ENCODE measurements around the gene SQOR.

The SQOR gene

GRCh38 chr15:45654749-45655148 lies 19.9 kb downstream of the SQOR start:
- no peak for TF ChIP-seq CTCF (conservative IDR thresholded peaks at IDR 0.05; ENCODE audit: low read depth, low read length)
- Histone ChIP-seq H3K4me2 (no peak overlapping the region), H3K27me3 (ENCODE audit: insufficient read depth, low read depth) (no peaks in the 10 kb centered on the region), H3K9ac (no peak overlapping the region), H4K20me1 (ENCODE audit: insufficient read depth) (no peaks in the 10 kb centered on the region), H3K79me2 (ENCODE audit: insufficient read depth, low read depth) (no peaks in the 10 kb centered on the region; the same call in 1 of the 2 replicates), H2AFZ (ENCODE audit: low read depth) (no peak overlapping the region), H3K27ac (no peak overlapping the region), H3K4me1 (ENCODE audit: low read depth, poor library complexity, severe bottlenecking) (peaks cover 5% of the 10 kb centered on the region), H3K4me3 (IDR thresholded peaks at IDR 0.05; ENCODE audit: insufficient read depth, low read depth, low read length) (no peak overlapping the region), H3K36me3 (ENCODE audit: insufficient read depth) (no peaks in the 10 kb centered on the region)

GRCh38 chr15:45657254-45657653 lies 22.4 kb downstream of the SQOR start:
- H3K4me2 ChIP-seq: no peak overlapping the region
- H3K27ac ChIP-seq: no peak overlapping the region
- TF ChIP-seq CTCF (conservative IDR thresholded peaks at IDR 0.05; ENCODE audit: low read depth, low read length): no peak
- no peaks in the 10 kb centered on the region; the same call in 1 of the 2 replicates for H3K79me2 ChIP-seq (ENCODE audit: insufficient read depth, low read depth)
- no peak overlapping the region for H3K4me3 ChIP-seq (IDR thresholded peaks at IDR 0.05; ENCODE audit: insufficient read depth, low read depth, low read length)
- H3K36me3 ChIP-seq (ENCODE audit: insufficient read depth): no peaks in the 10 kb centered on the region
- H3K9ac ChIP-seq: no peak overlapping the region
- H2AFZ ChIP-seq (ENCODE audit: low read depth): no peak overlapping the region
- H3K4me1 ChIP-seq (ENCODE audit: low read depth, poor library complexity, severe bottlenecking): peaks cover 5% of the 10 kb centered on the region
- H4K20me1 ChIP-seq (ENCODE audit: insufficient read depth): no peaks in the 10 kb centered on the region
- H3K27me3 ChIP-seq (ENCODE audit: insufficient read depth, low read depth): no peaks in the 10 kb centered on the region

GRCh38 chr15:45657764-45658545 lies 23.1 kb downstream of the SQOR start:
- H3K27me3 ChIP-seq (ENCODE audit: insufficient read depth, low read depth): no peaks in the 10 kb centered on the region
- H3K9ac ChIP-seq: no peak overlapping the region
- no peak for TF ChIP-seq CTCF (conservative IDR thresholded peaks at IDR 0.05; ENCODE audit: low read depth, low read length)
- no peak overlapping the region for H3K4me2 ChIP-seq
- no peaks in the 10 kb centered on the region; the same call in 1 of the 2 replicates for H3K79me2 ChIP-seq (ENCODE audit: insufficient read depth, low read depth)
- no peaks in the 10 kb centered on the region for H4K20me1 ChIP-seq (ENCODE audit: insufficient read depth)
- no peak overlapping the region for H3K4me3 ChIP-seq (IDR thresholded peaks at IDR 0.05; ENCODE audit: insufficient read depth, low read depth, low read length)
- H3K4me1 ChIP-seq (ENCODE audit: low read depth, poor library complexity, severe bottlenecking): peaks cover 5% of the 10 kb centered on the region
- no peaks in the 10 kb centered on the region for H3K36me3 ChIP-seq (ENCODE audit: insufficient read depth)
- no peak overlapping the region for H2AFZ ChIP-seq (ENCODE audit: low read depth)
- no peak overlapping the region for H3K27ac ChIP-seq

GRCh38 chr15:45660231-45660979 lies 25.6 kb downstream of the SQOR start:
- Histone ChIP-seq H4K20me1 (ENCODE audit: insufficient read depth) (no peaks in the 10 kb centered on the region), H2AFZ (ENCODE audit: low read depth) (no peak overlapping the region), H3K36me3 (ENCODE audit: insufficient read depth) (no peaks in the 10 kb centered on the region), H3K4me3 (IDR thresholded peaks at IDR 0.05; ENCODE audit: insufficient read depth, low read depth, low read length) (no peak overlapping the region), H3K9ac (no peak overlapping the region), H3K27me3 (ENCODE audit: insufficient read depth, low read depth) (no peaks in the 10 kb centered on the region), H3K4me2 (no peak overlapping the region), H3K4me1 (ENCODE audit: low read depth, poor library complexity, severe bottlenecking) (no peaks in the 10 kb centered on the region), H3K79me2 (ENCODE audit: insufficient read depth, low read depth) (no peaks in the 10 kb centered on the region), H3K27ac (no peak overlapping the region)
- TF ChIP-seq CTCF (conservative IDR thresholded peaks at IDR 0.05; ENCODE audit: low read depth, low read length): no peak
